Upper lobe of left lung (tissue), 6 donors: ENCODE data around the gene MUC6. TPM values are rescaled to one million over a fixed set of nuclear protein-coding genes. Genes with fewer than 3 reads are reported as not detected.

ENCODE experiments used
- ATAC-seq, 2 donors: fragments of 200-7000 bp; cut with Tn5 transposase; one replicate each; pipeline ENCODE4 v1.9.1; 2022; ENCODE audit warnings: mild to moderate bottlenecking in 2 of 2, moderate library complexity in 2 of 2; ENCODE audit not compliant: low FRiP score in 2 of 2
- DNase-seq, 2 donors: peaks; one replicate each; pipeline ENCODE4 v3.0.0-alpha.2; 2019 to 2020
- H3K27ac ChIP-seq, 4 donors: fragments of 200-600 bp; sonication (generic); one replicate each; pipeline ENCODE4 v1.5.1; 2016 to 2019
- H3K27me3 ChIP-seq, 4 donors: fragments of 200-600 bp; sonication (generic); one replicate each; pipeline ENCODE4 v1.5.1; 2017 to 2019
- H3K36me3 ChIP-seq, 4 donors: fragments of 200-600 bp; sonication (generic); one replicate each; pipeline ENCODE4 v1.5.1; 2016 to 2019
- H3K4me1 ChIP-seq, 4 donors: fragments of 200-600 bp; sonication (generic); one replicate each; pipeline ENCODE4 v1.5.1; 2018 to 2019
- H3K4me3 ChIP-seq, 4 donors: fragments of 200-600 bp; sonication (generic); one replicate each; pipeline ENCODE4 v1.5.1; 2017 to 2019; ENCODE audit warnings: mild to moderate bottlenecking in 2 of 4, moderate library complexity in 1 of 4
- H3K9me3 ChIP-seq, 4 donors: fragments of 200-600 bp; sonication (generic); one replicate each; pipeline ENCODE4 v1.5.1; 2018 to 2019
- EP300 ChIP-seq, 4 donors: sonication (generic); formaldehyde crosslinking; IDR thresholded peaks; one replicate each; pipeline ENCODE4 v1.5.1; 2017; ENCODE audit warnings: antibody characterized with exemption in 4 of 4, control low read depth in 2 of 4
- POLR2A ChIP-seq, 4 donors: fragments of 450-650 bp; IDR thresholded peaks; one replicate each; pipeline ENCODE4 v1.5.1; 2016 to 2017; ENCODE audit warnings: antibody characterized with exemption in 4 of 4, mild to moderate bottlenecking in 2 of 4
- POLR2AphosphoS5 ChIP-seq, 2 donors: sonication (generic); formaldehyde crosslinking; IDR thresholded peaks; one replicate each; pipeline ENCODE4 v1.5.1; 2017; ENCODE audit warnings: antibody characterized with exemption in 2 of 2
- WGBS, 2 donors: methylation state at CpG; one replicate each; pipeline ENCODE4 v1.1.5; 2017 to 2018; 5-methylcytosine and 5-hydroxymethylcytosine counted together
- total RNA-seq, 6 donors: library from RNA; depleted of rRNA in 4 of 6; stranded (reverse); fragments of >200 nt in 4 of 6; gene quantifications; one replicate each; pipeline versions ENCODE4 v1.1.0 to v1.2.1, GENCODE V29; 2016 to 2021
- TF ChIP-seq, protein P1 (sequence below), 6 experiments: fragments of 450-650 bp in 4 of 6; fragments of 200-600 bp in 2 of 6; sonication (generic) in 2 of 6; IDR thresholded peaks; one replicate each; pipeline ENCODE4 v1.5.1; 2016 to 2019; ENCODE audit warnings: antibody characterized with exemption in 6 of 6
- donor health status: DM: no; HTN: no; CAD: no; lungs with moderate emphysema.
- donor health status: DM: no; HTN: yes; CAD: no; lungs with severe emphysema.

Gene MUC6
- total RNA-seq, 6 donors from 2014 or later: 0.06 to 4.2 (median 0.51) TPM; not detected in 3

DNA sequence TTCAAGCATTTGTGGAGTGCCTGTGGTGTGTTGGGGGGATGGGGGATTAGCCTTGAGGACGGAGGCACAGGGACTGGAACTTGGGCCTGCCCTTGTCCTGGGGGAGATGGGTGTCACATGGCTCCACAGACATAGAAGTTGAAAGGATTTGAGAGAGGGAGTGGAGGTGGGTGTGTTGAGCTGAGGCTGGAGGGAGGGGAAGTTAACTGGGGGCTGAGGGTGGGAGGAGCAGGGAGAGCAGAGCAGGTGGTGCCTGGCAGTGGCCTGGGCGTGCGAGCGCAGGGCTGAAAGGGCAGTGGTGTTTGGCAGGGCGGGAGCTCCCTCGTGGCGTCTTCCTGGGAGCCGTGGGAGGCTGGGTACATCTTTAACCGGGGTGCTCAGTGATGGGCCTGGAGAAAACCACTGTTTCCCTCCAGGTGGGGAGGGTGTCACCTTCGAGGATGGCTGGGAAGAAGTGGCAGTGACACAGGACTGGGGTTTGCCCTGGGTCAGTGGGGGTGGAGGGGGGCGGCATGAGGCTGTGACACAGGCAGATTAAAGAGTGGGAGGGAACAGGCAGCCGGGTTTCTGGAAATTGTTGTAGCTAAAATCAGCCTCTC lies 65.3 kb downstream of the MUC6 start:
- ATAC-seq: no peak
- DNase-seq: no peak
- Histone ChIP-seq H3K27me3 (no peaks in the 10 kb centered on the region), H3K4me3 (no peak overlapping the region), H3K4me1 (peaks cover 0 to 19% (median 6%) of the 10 kb centered on the region in 4 donors), H3K27ac (no peak overlapping the region), H3K9me3 (no peaks in the 10 kb centered on the region), H3K36me3 (peaks cover 27 to 60% (median 52%) of the 10 kb centered on the region in 4 donors)
- TF ChIP-seq POLR2AphosphoS5 (IDR thresholded peaks at IDR 0.05) (no peak), POLR2A (IDR thresholded peaks at IDR 0.05) (no peak), EP300 (IDR thresholded peaks at IDR 0.05) (no peak)
- TF ChIP-seq, protein P1, sequence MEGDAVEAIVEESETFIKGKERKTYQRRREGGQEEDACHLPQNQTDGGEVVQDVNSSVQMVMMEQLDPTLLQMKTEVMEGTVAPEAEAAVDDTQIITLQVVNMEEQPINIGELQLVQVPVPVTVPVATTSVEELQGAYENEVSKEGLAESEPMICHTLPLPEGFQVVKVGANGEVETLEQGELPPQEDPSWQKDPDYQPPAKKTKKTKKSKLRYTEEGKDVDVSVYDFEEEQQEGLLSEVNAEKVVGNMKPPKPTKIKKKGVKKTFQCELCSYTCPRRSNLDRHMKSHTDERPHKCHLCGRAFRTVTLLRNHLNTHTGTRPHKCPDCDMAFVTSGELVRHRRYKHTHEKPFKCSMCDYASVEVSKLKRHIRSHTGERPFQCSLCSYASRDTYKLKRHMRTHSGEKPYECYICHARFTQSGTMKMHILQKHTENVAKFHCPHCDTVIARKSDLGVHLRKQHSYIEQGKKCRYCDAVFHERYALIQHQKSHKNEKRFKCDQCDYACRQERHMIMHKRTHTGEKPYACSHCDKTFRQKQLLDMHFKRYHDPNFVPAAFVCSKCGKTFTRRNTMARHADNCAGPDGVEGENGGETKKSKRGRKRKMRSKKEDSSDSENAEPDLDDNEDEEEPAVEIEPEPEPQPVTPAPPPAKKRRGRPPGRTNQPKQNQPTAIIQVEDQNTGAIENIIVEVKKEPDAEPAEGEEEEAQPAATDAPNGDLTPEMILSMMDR (IDR thresholded peaks at IDR 0.05): no peak
- 81 to 94% methylated on average over 11 to 12 of the region's 12 CpGs for WGBS, 2 donors

DNA sequence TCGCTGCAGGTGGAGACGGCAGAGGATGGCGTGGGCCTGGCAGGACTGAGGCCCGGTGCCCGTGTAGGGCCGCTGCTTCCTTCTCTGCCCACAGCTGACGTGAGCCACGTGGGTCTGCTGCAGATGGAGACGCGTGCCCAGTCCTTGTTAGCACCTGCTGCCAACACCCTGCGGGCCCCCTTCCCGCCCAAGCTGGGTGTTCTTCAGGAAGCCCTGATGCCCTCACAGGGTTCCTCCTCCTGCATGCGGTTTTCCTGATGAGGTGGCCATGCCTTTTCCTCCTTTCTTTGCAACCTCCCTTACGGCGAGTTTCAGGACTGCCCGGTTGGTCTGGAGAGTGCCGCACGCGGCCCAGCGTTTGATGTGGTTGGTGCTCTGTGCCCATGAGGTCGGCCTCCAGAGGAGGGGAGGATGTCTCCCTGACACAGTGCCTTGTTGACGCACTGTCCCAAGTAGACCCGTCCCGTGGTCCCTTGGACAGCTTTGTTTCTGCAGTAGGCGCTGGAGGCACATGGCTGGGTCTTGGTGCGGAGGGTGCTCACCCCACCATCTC lies 66.1 kb downstream of the MUC6 start:
- TF ChIP-seq POLR2A (IDR thresholded peaks at IDR 0.05) (no peak), POLR2AphosphoS5 (IDR thresholded peaks at IDR 0.05) (no peak), EP300 (IDR thresholded peaks at IDR 0.05) (no peak)
- TF ChIP-seq, protein P1 (IDR thresholded peaks at IDR 0.05): no peak
- Histone ChIP-seq H3K4me1 (peaks cover 0 to 20% (median 9%) of the 10 kb centered on the region in 4 donors), H3K4me3 (no peak overlapping the region), H3K27me3 (no peaks in the 10 kb centered on the region), H3K36me3 (peaks cover 27 to 57% (median 53%) of the 10 kb centered on the region in 4 donors), H3K27ac (no peak overlapping the region), H3K9me3 (no peaks in the 10 kb centered on the region)
- ATAC-seq (no peak), DNase-seq (no peak)
- 76 to 89% methylated on average over 14 to 26 of the region's 26 CpGs for WGBS, 2 donors

DNA sequence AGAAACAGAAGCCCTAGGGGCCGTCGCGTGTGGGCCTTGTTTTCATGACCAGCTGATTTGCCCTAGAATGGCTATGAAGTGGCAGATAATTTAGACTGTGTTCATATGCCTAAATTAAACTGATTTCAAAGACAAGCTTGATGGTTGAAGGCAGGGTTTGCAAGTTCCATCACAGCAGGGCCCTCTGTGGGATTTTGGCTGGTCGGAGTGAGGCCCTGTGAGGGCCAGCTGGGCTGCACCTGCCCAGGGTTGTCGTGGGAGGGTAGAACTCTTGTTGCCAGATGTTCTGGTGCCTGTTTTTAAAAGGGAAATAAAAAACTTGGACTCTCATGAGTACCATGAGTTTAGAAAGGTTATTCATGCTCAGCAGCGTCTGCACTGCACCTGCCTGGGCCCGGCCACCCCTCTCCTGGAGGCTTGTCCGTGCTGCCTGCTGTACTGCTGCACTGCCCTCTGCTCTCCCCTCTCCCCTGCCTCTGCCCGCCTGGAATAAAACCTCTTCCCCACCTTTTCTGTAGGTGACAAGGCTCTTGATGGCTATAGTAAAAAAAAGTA lies 66.8 kb downstream of the MUC6 start:
- no peak overlapping the region for H3K4me3 ChIP-seq
- DNase-seq (peak in 1 of 2 donors; percentile 30), ATAC-seq (no peak)
- TF ChIP-seq POLR2A (IDR thresholded peaks at IDR 0.05) (no peak), POLR2AphosphoS5 (IDR thresholded peaks at IDR 0.05) (no peak), EP300 (IDR thresholded peaks at IDR 0.05) (no peak)
- TF ChIP-seq, protein P1 (IDR thresholded peaks at IDR 0.05): no peak
- peaks cover 0 to 20% (median 9%) of the 10 kb centered on the region in 4 donors for H3K4me1 ChIP-seq
- no peaks in the 10 kb centered on the region for H3K27me3 ChIP-seq
- 89 to 92% methylated on average over 9 of the region's 9 CpGs for WGBS, 2 donors
- H3K9me3 ChIP-seq: no peaks in the 10 kb centered on the region
- H3K36me3 ChIP-seq: peaks cover 27 to 53% (median 46%) of the 10 kb centered on the region in 4 donors
- no peak overlapping the region for H3K27ac ChIP-seq

DNA sequence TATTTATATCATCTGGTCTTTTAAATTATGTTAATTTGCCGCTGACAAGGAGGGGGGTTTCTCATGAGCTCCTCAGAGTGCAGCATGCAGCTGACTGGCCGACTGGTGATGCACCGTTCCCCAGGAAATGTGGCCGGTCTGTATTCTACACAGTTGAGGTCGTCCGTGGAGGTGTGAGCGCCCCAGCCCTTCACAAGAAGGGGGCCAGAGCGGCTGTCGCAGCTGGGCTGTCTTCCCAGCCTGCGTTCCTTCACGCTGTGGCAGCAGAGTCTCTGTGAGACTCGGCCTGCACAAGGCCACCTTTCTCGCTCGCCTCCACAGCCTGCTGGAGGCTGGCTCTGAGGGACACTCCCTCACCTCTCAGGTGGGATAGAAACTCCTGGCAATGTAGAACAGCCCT lies 67.7 kb downstream of the MUC6 start:
- 96 to 97% methylated on average over 11 to 14 of the region's 14 CpGs for WGBS, 2 donors
- Histone ChIP-seq H3K27ac (no peak overlapping the region), H3K4me3 (no peak overlapping the region), H3K4me1 (peaks cover 0 to 20% (median 9%) of the 10 kb centered on the region in 4 donors), H3K27me3 (no peaks in the 10 kb centered on the region), H3K36me3 (peaks cover 25 to 50% (median 46%) of the 10 kb centered on the region in 4 donors), H3K9me3 (no peaks in the 10 kb centered on the region)
- peak in 1 of 2 donors; percentile 39 for DNase-seq
- no peak for ATAC-seq
- no peak for TF ChIP-seq POLR2A (IDR thresholded peaks at IDR 0.05)
- no peak for TF ChIP-seq EP300 (IDR thresholded peaks at IDR 0.05)
- TF ChIP-seq, protein P1 (IDR thresholded peaks at IDR 0.05): no peak
- TF ChIP-seq POLR2AphosphoS5 (IDR thresholded peaks at IDR 0.05): no peak
